Stimulated activated CD8-positive, alpha-beta memory T cell treated with anti-CD3 and anti-CD28 coated beads, Interleukin-15, amount 100 ng/mL, for 4 hours (primary cell): ENCODE results near the gene BGLAP.
A peak's percentile ranks its signal among the peaks of the same experiment; 100 is the strongest.

Experiments used
- DNase-seq, 2 donors: peaks; one replicate each; pipeline ENCODE4 v3.0.0-alpha.2; 2020; ENCODE audit warnings: low read depth in 2 of 2

The BGLAP gene

GRCh38 chr1:156257711-156258110 is 15.7 kb downstream of the BGLAP start:
- DNase-seq = no peak

GRCh38 chr1:156258859-156259258 is 16.9 kb downstream of the BGLAP start:
- DNase-seq = no peak

- no peak for DNase-seq
Measured at GRCh38 chr1:156259805-156260204, 17.8 kb downstream of the BGLAP start.

GRCh38 chr1:156260896-156261295 is 18.9 kb downstream of the BGLAP start:
- no peak for DNase-seq

GRCh38 chr1:156262461-156263287 is 20.7 kb downstream of the BGLAP start:
- DNase-seq = no peak

GRCh38 chr1:156263288-156263655 is 21.3 kb downstream of the BGLAP start:
- no peak for DNase-seq

GRCh38 chr1:156266051-156266450 is 24.1 kb downstream of the BGLAP start:
- DNase-seq = no peak

GRCh38 chr1:156268336-156268735 is 26.4 kb downstream of the BGLAP start:
- no peak for DNase-seq

GRCh38 chr1:156270314-156270713 is 28.3 kb downstream of the BGLAP start:
- DNase-seq = no peak

GRCh38 chr1:156276532-156276931 is 34.5 kb downstream of the BGLAP start:
- DNase-seq = no peak

- no peak for DNase-seq
Measured at GRCh38 chr1:156276966-156277381, 35.0 kb downstream of the BGLAP start.

- no peak for DNase-seq
Measured at GRCh38 chr1:156279837-156280236, 37.9 kb downstream of the BGLAP start.

- peak; percentile 19 for DNase-seq
Measured at GRCh38 chr1:156281281-156281680, 39.3 kb downstream of the BGLAP start.

- DNase-seq = no peak
Measured at GRCh38 chr1:156281693-156282478, 39.9 kb downstream of the BGLAP start.

- peak; percentile 90 to 92 for DNase-seq
Measured at GRCh38 chr1:156282479-156283222, 40.7 kb downstream of the BGLAP start, which contains the start of gene SMG5. Gene SMG5 (minus strand): TSS chr1:156282825. CDS start chr1:156282680, 145 bp downstream.

GRCh38 chr1:156283521-156283920 is 41.5 kb downstream of the BGLAP start:
- DNase-seq = no peak

- no peak for DNase-seq
Measured at GRCh38 chr1:156284112-156284511, 42.1 kb downstream of the BGLAP start, which contains the start of gene TMEM79. Gene TMEM79 (plus strand): TSS chr1:156284325. CDS start chr1:156285227, 902 bp downstream.

- DNase-seq = no peak
Measured at GRCh38 chr1:156284757-156285156, 42.8 kb downstream of the BGLAP start.

- no peak for DNase-seq
Measured at GRCh38 chr1:156285437-156285836, 43.5 kb downstream of the BGLAP start.

- no peak for DNase-seq
Measured at GRCh38 chr1:156286061-156286460, 44.1 kb downstream of the BGLAP start.

- DNase-seq = no peak
Measured at GRCh38 chr1:156289857-156290256, 47.9 kb downstream of the BGLAP start.
